ENCODE results near the gene MYT1. TPM values are rescaled to one million over a fixed set of nuclear protein-coding genes. Genes with fewer than 3 reads are reported as not detected.

The MYT1 gene
- total RNA-seq, 1 experiment from 2014 or later = 7.1 TPM

- POLR2A ChIA-PET = no interaction called here
- BruUV-seq (replicated peaks) = no TSS peak
- Histone ChIP-seq H3K4me2 (ENCODE audit: low read length) (no peak overlapping the region), H3K4me3 (replicated peaks in 1 of 2; ENCODE audit: low read depth in 1 of 2, low read length in 2 of 2) (no peak overlapping the region), H3K27me3 (ENCODE audit: insufficient read depth, low read length) (no peaks in the 10 kb centered on the region), H3K27ac (ENCODE audit: low read depth, low read length) (no peak overlapping the region), H3K4me1 (ENCODE audit: control insufficient read depth in 1 of 2, insufficient read depth in 2 of 2, low read length in 2 of 2) (no peaks in the 10 kb centered on the region), H3K9me2 (ENCODE audit: insufficient read depth) (no peaks in the 10 kb centered on the region), H3K79me2 (ENCODE audit: insufficient read depth, low read length) (no peaks in the 10 kb centered on the region), H3K9me3 (ENCODE audit: control insufficient read depth in 1 of 2, insufficient read depth in 1 of 2, low read depth in 1 of 2, low read length in 2 of 2) (no peaks in the 10 kb centered on the region), H3K9ac (ENCODE audit: low read length) (no peak overlapping the region), H4K20me1 (ENCODE audit: insufficient read depth) (no peaks in the 10 kb centered on the region), H3K36me3 (ENCODE audit: control insufficient read depth in 1 of 2, insufficient read depth in 2 of 2, low read length in 2 of 2) (no peaks in the 10 kb centered on the region), H2AFZ (ENCODE audit: low read depth, low read length, poor library complexity, severe bottlenecking) (no peak overlapping the region)
- TF ChIP-seq ZFX (IDR thresholded peaks at IDR 0.05) (no peak), ATF3 (IDR thresholded peaks at IDR 0.05) (no peak)
- ATAC-seq (no peak), DNase-seq (ENCODE audit: low read depth, low spot score) (no peak)
- RAD21 ChIA-PET (ENCODE audit: low non-redundant PET in 1 of 2, low total read pairs in 2 of 2, uncharacterized antibody in 2 of 2, unreplicated experiment in 2 of 2) = no interaction called here
- CTCF ChIA-PET = no interaction called here
- intact Hi-C loops (cut with micrococcal nuclease) = no loop called here
Observed at GRCh38 chr20:64211874-64212658, 47.8 kb downstream of the MYT1 start.

DNA sequence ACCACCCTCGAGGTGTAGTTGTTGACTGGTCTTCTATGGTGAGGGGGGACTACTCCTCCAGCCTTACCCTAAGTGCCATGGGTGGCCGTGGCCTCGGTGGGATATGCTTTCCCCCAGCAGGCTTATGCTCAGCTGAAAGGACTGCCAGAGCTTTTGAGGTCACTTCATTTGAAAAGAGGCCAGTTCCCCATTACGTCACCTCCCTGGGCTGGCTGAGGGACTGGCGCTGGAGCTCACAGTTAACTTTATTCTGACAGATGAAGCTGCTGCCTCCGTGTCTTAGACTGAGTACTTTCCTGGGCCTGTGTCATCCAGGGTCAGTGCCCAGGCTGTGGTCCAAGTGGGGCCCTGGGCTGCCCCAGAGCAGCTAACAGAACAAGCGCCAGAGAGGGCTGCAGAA, 48.5 kb downstream of the MYT1 start:
- no peaks in the 10 kb centered on the region for H3K9me2 ChIP-seq (ENCODE audit: insufficient read depth)
- no peak overlapping the region for H3K4me3 ChIP-seq (replicated peaks in 1 of 2; ENCODE audit: low read depth in 1 of 2, low read length in 2 of 2)
- H3K9me3 ChIP-seq (ENCODE audit: control insufficient read depth in 1 of 2, insufficient read depth in 1 of 2, low read depth in 1 of 2, low read length in 2 of 2) = no peaks in the 10 kb centered on the region
- RAD21 ChIA-PET (ENCODE audit: low non-redundant PET in 1 of 2, low total read pairs in 2 of 2, uncharacterized antibody in 2 of 2, unreplicated experiment in 2 of 2) = no interaction called here
- DNase-seq (ENCODE audit: low read depth, low spot score) (no peak), ATAC-seq (no peak)
- no peak overlapping the region for H3K9ac ChIP-seq (ENCODE audit: low read length)
- H3K36me3 ChIP-seq (ENCODE audit: control insufficient read depth in 1 of 2, insufficient read depth in 2 of 2, low read length in 2 of 2) = no peaks in the 10 kb centered on the region
- BruUV-seq (replicated peaks) = no TSS peak
- H3K4me1 ChIP-seq (ENCODE audit: control insufficient read depth in 1 of 2, insufficient read depth in 2 of 2, low read length in 2 of 2) = no peaks in the 10 kb centered on the region
- CTCF ChIA-PET = no interaction called here
- H2AFZ ChIP-seq (ENCODE audit: low read depth, low read length, poor library complexity, severe bottlenecking) = no peak overlapping the region
- no peak overlapping the region for H3K27ac ChIP-seq (ENCODE audit: low read depth, low read length)
- no peaks in the 10 kb centered on the region for H3K79me2 ChIP-seq (ENCODE audit: insufficient read depth, low read length)
- no peak overlapping the region for H3K4me2 ChIP-seq (ENCODE audit: low read length)
- no peaks in the 10 kb centered on the region for H3K27me3 ChIP-seq (ENCODE audit: insufficient read depth, low read length)
- intact Hi-C loops (cut with micrococcal nuclease) = no loop called here
- POLR2A ChIA-PET = no interaction called here
- H4K20me1 ChIP-seq (ENCODE audit: insufficient read depth) = no peaks in the 10 kb centered on the region
- no peak for TF ChIP-seq JUND (IDR thresholded peaks at IDR 0.05)
- no peak for TF ChIP-seq ZNF274 (IDR thresholded peaks at IDR 0.05; ENCODE audit: low read depth, low read length)
- TF ChIP-seq ELF1 (IDR thresholded peaks at IDR 0.05; ENCODE audit: borderline replicate concordance, low read depth) = no peak
- TF ChIP-seq SP1 (IDR thresholded peaks at IDR 0.05; ENCODE audit: low read depth) = no peak
- TF ChIP-seq CTCF (IDR thresholded peaks at IDR 0.05 in 2 of 3, conservative IDR thresholded peaks at IDR 0.05 in 1 of 3; ENCODE audit: borderline replicate concordance in 1 of 3, insufficient read depth in 1 of 3, low read depth in 2 of 3, low read length in 2 of 3) = no peak
- TF ChIP-seq TCF7L2 (IDR thresholded peaks at IDR 0.05; ENCODE audit: borderline replicate concordance, extremely low read depth, insufficient read depth, insufficient read length) = no peak
- TF ChIP-seq, protein P1, sequence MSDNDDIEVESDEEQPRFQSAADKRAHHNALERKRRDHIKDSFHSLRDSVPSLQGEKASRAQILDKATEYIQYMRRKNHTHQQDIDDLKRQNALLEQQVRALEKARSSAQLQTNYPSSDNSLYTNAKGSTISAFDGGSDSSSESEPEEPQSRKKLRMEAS (IDR thresholded peaks at IDR 0.05) = no peak
- TF ChIP-seq POLR2A (IDR thresholded peaks at IDR 0.05; ENCODE audit: borderline replicate concordance, extremely low read depth, insufficient read depth, insufficient read length) = no peak
- no peak for TF ChIP-seq EZH2 (IDR thresholded peaks at IDR 0.05)
- no peak for TF ChIP-seq SRF (IDR thresholded peaks at IDR 0.05; ENCODE audit: low read depth)
- TF ChIP-seq POLR2AphosphoS5 (IDR thresholded peaks at IDR 0.05; ENCODE audit: low read depth, low read length) = no peak
- TF ChIP-seq EZH2phosphoT487 (IDR thresholded peaks at IDR 0.05; ENCODE audit: borderline replicate concordance) = no peak
- no peak for TF ChIP-seq FOSL1 (IDR thresholded peaks at IDR 0.05; ENCODE audit: low read depth)

Data from HCT116 (cell line).